ENCODE data around the gene NRXN3. TPM values are rescaled to one million over a fixed set of nuclear protein-coding genes. Genes with fewer than 3 reads are reported as not detected.

NRXN3 gene
- total RNA-seq, 1 donor from 2014 or later: 11.4 TPM

DNA sequence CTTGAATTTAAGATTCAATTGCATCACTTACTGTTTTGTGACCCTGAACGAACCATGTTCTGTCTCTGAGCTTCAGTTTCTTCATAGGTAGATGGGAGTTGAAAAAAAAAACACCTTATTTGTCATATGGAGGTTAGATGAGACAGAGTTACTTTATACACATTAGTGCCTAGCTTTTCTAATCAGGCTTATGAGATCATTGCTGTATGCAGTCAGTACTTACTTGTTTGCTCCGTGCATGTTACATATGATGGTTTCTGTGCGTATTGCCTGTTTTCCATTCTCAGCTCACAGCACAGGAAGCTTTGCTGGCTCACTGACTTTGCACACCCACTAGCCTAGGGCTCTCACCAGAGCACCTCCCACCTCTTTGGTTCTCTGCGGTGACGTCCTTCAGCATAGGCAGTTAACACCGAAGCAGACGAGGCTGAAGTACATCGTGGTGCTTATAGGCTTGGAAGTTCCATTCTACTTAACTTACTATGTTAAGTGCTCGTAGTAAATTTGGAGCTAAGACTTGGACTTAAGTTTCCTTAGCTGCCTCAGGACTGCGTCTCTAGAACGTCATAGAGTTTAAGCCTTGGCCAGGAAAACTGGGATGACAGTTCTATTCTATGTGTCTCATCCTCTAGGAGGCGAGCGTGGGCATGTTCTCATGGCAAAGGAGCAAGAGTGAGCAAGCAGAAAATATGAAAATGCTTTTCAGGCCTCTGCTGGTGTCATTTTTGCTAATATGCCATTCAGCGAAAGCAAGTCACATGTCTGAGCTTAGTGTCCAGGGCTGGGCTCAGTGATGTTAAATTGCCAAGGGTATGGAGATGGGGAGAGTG is 57.3 kb downstream of the NRXN3 start:
- no peaks in the 10 kb centered on the region for H3K36me3 Mint-ChIP-seq

DNA sequence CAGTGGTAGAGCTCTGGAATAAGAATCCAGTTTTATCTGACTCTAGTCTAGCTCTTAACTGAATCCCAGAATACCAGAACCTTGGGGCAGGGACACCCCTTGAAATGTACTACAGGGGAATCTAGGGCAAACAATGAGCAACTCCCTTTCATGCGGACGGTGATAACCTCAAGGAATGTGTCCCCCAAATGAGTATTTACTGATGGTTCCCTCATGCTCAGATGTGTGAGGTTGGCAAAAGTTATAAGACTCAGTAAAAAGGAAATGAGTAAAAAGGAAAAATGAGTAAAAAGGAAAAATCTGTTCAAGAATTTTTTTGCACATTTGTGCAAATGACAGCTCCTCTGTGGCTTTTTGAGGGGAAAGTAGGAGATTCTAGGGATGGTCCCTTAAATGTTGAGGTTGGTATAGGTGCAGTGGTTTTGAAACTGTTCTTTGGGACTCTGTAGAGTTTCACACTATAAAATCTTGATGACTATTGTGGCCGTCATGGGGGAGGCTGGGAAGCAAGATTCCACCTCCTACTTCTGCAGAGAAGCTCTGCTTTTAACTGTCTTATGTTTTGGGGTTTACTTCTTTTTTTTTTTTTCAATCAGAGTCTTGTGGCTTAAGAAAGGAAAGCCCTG is 58.6 kb downstream of the NRXN3 start:
- no peak overlapping the region for H3K4me3 Mint-ChIP-seq
- no peak for DNase-seq (ENCODE audit: low spot score in 2 of 2, unreplicated experiment in 2 of 2)
- no peaks in the 10 kb centered on the region for H3K36me3 Mint-ChIP-seq
- no peak overlapping the region for H3K27ac Mint-ChIP-seq
- peaks cover 36% of the 10 kb centered on the region for H3K27me3 Mint-ChIP-seq (ENCODE audit: low read depth)
- H3K4me1 Mint-ChIP-seq: no peaks in the 10 kb centered on the region
- TF ChIP-seq, protein P1, sequence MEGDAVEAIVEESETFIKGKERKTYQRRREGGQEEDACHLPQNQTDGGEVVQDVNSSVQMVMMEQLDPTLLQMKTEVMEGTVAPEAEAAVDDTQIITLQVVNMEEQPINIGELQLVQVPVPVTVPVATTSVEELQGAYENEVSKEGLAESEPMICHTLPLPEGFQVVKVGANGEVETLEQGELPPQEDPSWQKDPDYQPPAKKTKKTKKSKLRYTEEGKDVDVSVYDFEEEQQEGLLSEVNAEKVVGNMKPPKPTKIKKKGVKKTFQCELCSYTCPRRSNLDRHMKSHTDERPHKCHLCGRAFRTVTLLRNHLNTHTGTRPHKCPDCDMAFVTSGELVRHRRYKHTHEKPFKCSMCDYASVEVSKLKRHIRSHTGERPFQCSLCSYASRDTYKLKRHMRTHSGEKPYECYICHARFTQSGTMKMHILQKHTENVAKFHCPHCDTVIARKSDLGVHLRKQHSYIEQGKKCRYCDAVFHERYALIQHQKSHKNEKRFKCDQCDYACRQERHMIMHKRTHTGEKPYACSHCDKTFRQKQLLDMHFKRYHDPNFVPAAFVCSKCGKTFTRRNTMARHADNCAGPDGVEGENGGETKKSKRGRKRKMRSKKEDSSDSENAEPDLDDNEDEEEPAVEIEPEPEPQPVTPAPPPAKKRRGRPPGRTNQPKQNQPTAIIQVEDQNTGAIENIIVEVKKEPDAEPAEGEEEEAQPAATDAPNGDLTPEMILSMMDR (IDR thresholded peaks at IDR 0.05; ENCODE audit: unreplicated experiment): no peak
- peaks cover 4% of the 10 kb centered on the region for H3K9me3 Mint-ChIP-seq

More for the DNA sequence above, 57.3 kb downstream of the NRXN3 start:
- Mint-ChIP-seq H3K9me3 (peaks cover 4% of the 10 kb centered on the region), H3K27ac (no peak overlapping the region), H3K4me1 (no peaks in the 10 kb centered on the region), H3K4me3 (no peak overlapping the region), H3K27me3 (ENCODE audit: low read depth) (peaks cover 29% of the 10 kb centered on the region)
- no peak for DNase-seq (ENCODE audit: low spot score in 2 of 2, unreplicated experiment in 2 of 2)
- TF ChIP-seq, protein P1 (IDR thresholded peaks at IDR 0.05; ENCODE audit: unreplicated experiment): no peak

DNA sequence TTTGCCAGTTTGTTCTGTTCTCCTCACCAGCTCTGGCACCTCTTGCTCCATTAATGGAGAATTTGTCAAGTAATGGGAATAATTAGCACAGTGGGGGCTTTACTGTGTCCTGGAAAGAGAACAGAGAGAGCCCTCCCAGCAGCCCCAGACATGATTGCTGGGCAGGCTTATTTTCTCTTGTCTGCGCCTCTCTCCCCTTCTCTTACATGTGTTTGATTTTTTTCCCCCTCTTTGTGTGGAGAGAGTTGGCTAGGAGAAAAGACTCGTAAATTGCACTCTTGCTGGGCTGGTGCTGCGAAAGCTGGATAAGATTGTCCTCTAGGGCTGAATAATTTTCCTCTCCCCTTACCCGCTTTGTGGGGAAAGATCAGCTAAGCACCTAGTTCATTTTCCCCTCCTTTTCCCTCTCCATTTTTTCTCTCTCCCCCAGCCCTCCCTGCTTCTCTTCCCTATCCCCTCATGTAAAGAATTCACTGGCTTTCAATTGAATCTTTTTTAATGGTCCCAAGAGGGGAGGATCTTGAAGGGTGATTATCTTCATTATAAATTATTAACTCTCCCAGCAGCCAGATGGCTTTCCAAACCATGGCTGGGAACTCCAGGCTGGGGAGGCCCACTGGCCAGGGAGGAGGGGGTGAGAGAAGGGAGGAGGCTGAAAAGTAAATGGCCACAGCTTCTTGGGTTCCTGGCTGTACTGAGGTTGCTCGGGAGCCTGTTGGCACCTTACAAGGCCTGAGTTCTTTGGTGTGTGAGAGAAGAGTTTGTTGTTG is 62.2 kb downstream of the NRXN3 start:
- H3K27ac Mint-ChIP-seq: no peak overlapping the region
- TF ChIP-seq, protein P1 (IDR thresholded peaks at IDR 0.05; ENCODE audit: unreplicated experiment): no peak
- H3K27me3 Mint-ChIP-seq (ENCODE audit: low read depth): peaks cover 58% of the 10 kb centered on the region
- no peaks in the 10 kb centered on the region for H3K36me3 Mint-ChIP-seq
- H3K4me3 Mint-ChIP-seq: no peak overlapping the region
- no peaks in the 10 kb centered on the region for H3K9me3 Mint-ChIP-seq
- no peak for DNase-seq (ENCODE audit: low spot score in 2 of 2, unreplicated experiment in 2 of 2)
- no peaks in the 10 kb centered on the region for H3K4me1 Mint-ChIP-seq

DNA sequence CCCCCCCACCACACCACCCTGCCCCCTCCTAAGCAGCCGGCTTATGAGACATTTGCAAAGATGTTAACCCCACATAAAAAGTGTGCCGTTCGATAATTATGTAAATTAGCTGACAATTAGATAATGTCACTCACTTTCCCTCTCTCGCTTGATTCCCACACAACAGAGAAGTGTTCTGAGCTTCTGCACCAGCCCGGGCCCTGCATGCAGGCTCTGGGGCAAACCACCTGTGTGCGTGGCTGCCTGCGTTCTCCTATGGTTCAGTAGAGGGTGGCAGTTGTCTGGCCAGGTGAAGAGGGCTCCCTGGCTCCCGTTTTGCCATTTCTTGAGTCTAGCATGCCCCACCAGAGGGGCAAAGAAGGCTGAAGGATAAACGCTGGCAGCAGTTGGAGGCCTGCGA is 68.0 kb downstream of the NRXN3 start:
- Mint-ChIP-seq H3K36me3 (no peaks in the 10 kb centered on the region), H3K9me3 (no peaks in the 10 kb centered on the region), H3K4me1 (peaks cover 1% of the 10 kb centered on the region), H3K27me3 (ENCODE audit: low read depth) (peaks cover 48% of the 10 kb centered on the region), H3K27ac (no peak overlapping the region), H3K4me3 (no peak overlapping the region)
- TF ChIP-seq, protein P1 (IDR thresholded peaks at IDR 0.05; ENCODE audit: unreplicated experiment): no peak
- no peak for DNase-seq (ENCODE audit: low spot score in 2 of 2, unreplicated experiment in 2 of 2)

DNA sequence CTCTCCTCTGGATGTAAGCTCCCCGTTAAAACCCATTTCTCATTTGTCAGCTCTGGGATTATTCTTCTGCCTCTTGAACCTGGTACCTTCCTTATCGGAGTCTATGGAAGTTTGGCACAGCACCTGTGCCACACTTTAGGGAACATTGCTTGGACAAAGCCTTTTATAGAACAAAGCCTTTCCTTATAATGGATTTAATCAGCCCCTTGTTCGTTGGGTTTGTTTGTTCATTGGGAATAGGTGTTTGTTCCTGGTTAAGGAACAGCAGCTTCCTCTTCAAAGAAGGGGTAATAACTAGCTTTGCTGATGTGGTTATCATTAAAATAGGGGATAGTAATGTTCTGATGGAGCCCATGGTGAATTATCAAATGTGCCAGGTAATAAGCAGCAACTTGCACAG is 70.4 kb downstream of the NRXN3 start:
- no peak for DNase-seq (ENCODE audit: low spot score in 2 of 2, unreplicated experiment in 2 of 2)
- Mint-ChIP-seq H3K36me3 (no peaks in the 10 kb centered on the region), H3K9me3 (no peaks in the 10 kb centered on the region), H3K4me1 (peaks cover 1% of the 10 kb centered on the region), H3K27me3 (ENCODE audit: low read depth) (peaks cover 48% of the 10 kb centered on the region), H3K27ac (no peak overlapping the region), H3K4me3 (no peak overlapping the region)
- TF ChIP-seq, protein P1 (IDR thresholded peaks at IDR 0.05; ENCODE audit: unreplicated experiment): no peak

Measured in mesothelial cell of epicardium (in vitro differentiated cells).